NAMALWA (cell line): ENCODE results near the gene NRG3.
"Not testable (repeated sequence)": the region's sequence is repeated elsewhere in the genome, so short reads cannot be mapped to it uniquely, and the experiment has no call there.

Experiments used
- DNase-seq: peaks from one replicate; pipeline ENCODE4 v3.0.0-alpha.2; 2015; ENCODE audit warnings: low spot score

NRG3 gene

DNA sequence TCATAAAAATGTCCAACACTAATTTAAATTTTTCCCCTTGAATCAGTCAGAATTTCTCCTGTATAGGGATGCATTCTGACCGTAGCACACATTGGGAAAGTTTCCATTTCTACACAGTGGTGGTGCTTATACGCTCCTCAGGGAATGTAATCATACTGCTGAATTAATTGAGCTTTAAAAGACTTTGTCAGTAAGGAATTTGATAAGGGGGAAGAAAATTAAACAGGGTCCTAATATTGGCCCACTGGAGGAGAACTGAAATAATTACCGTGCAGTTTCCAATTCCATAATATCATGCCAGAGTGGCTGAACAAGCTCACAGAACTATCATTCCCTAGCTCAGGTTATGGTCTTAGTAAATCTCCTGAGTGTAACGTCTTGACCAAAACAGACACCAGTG is 1041.9 kb downstream of the NRG3 start:
- DNase-seq, result no peak

DNA sequence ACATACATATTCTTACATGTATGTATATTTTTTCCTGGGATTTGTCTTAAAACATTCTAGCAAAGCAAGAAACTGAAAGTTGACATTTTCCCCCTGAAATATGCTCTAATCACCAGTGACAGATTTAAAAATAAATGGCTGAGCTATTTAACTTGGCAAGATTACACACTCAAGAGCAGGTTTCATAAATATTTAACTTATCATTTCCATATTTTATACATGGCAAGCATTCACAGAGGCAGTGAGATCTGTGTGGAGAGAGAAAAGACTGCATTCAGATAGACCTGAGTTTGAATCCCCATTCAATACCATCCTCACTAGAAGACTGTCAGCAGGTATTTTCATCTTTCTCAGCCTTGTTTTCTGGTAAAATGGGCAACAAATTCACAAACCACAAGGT is 1043.0 kb downstream of the NRG3 start:
- no peak for DNase-seq

DNA sequence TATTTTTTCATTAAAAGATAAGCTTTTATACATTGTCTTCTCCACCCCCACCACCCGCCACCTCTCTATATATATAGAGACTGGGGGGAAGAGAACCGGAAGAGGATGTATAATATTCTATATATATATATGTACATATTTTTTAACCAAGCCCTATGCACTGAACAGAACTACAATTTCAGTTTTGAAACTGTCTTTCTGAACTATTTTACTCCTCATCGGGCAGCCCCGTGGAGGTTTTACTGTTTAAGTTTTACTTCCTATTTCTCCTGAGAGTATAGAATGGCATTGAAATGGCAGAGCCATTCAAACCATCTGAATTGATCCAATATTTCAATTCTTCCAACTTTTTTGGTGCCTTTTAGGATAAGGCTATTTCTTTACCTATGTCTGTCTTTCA is 1047.1 kb downstream of the NRG3 start:
- no peak for DNase-seq

DNA sequence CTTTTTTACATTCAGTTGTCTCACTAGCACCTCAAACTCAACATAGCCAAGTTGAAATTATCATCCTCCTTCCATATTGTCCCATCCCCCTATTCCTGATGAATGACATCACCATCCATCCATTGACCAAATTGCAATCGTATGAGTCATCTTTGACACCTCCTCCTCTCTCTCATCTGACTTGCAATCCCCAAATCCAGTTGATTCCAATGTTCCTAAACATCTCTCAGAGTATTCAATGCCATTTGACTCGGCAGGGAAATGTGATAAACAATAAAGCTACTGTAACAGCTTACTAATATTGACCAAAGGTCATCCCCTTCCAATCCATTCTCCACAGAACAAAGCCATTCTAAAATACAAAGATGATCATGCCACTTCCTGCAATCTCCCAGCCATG is 1047.8 kb downstream of the NRG3 start:
- DNase-seq, result no peak

DNA sequence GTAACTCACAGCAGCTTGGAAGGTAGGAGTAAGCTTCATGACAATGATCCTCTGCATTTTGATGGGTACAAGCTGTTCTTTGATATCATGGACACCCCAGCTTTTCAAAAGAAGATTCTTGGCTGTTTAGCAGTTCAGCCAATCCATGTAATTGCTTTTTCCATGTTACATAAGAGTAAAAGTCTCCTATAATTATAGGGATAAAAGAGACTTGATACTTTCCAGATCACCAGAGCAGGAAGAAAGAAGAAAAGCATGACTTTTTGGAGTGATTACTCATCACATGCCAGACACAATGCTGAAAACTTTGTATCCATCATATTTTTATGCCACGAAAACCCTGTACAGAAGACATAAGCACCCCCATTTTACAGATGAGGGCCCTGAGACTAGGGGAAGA is 1049.7 kb downstream of the NRG3 start:
- no peak for DNase-seq

DNA sequence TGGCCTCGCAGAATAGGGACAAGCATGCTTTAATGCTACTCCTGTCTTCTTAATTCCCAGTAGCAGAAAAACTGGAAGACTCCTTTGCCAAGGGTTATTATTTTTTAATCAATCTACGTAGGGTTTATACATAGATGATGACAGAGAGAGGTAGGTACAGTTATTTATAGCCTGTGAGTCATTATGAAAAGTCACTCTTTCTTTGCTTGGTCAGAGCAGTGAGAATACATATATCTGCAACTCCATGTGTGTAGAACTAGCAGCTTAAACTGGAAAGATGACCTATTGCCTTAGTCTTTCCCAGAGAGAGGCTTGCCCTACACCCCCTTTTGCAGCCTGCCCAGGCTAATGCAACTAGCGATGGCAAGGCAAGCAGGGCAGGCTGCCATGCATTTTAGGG is 1050.6 kb downstream of the NRG3 start:
- DNase-seq, result no peak

DNA sequence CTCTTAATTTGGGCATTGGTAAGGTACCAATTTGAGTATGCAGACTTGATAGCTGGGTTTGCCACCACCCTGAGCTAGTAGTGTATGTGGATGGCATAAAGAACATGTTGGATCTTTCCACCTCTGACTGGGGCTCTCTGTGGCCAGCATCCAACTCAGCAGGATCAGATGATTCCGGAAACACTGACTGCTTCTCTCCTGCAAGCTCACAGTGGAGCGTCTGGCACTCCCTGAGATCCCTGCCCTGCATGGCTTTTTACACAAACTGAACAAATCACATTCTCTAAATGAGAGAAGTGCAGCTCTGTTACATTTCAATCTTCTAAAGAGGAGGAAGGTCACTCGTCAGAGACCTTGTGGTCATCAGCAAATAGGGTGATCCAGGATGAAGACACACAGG is 1057.5 kb downstream of the NRG3 start:
- DNase-seq, result no peak

DNA sequence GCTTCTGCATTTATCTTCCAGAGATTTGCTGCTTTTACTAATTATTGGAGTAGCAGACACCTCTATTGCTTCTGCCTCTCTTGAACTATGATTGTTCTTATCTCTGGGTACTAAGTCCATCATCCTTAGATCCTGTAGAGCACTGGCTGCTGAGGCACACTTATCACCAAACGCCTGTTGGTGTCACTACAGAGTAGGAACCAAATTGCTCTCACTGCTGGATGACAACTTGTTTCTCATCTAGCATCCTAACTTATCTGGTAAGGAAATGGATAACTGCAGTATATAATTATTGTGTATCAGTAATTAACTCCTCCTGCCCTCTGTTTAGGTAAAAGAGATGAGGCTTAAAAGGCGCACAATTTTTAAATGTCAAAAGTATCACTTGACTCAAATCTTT is 1059.4 kb downstream of the NRG3 start:
- DNase-seq, result peak; percentile 26

DNA sequence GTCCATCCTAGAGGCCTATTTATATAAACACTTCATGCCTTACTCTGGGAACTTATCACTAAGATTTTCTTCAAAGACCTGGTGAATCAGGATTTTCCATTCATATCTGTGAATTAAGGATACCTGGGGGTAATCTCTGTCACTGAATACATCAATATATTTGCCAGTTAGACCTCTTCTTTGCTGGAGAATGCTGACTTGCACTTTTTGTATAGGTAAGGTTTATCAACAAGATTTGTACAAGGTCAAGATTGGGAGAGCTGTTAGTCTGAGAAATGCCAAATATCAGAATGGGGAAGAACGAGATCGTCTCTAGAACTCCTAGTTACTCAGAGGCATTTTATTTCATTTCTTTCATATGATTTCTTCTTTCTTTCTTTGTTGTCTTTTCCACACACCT is 1060.0 kb downstream of the NRG3 start:
- DNase-seq, result no peak

DNA sequence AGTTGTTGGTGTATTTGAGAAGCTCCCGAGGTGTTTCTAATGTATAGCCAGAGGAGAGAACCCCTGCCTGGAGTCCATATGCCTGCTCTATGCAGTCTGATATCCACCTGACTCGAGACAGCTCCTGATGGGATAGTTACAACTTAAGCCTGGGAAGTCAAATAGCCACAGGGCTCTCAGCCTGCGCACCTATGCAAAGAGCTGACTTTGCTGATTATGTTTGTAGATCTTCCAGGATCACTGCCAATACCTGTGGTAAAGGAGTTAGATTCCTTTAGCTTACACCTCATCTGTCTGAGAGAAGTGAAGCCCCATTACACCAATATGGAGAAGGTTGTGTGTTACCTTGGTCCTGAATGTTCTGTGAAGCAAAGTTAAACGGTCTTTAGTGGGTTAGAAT is 1063.3 kb downstream of the NRG3 start:
- DNase-seq, result no peak

DNA sequence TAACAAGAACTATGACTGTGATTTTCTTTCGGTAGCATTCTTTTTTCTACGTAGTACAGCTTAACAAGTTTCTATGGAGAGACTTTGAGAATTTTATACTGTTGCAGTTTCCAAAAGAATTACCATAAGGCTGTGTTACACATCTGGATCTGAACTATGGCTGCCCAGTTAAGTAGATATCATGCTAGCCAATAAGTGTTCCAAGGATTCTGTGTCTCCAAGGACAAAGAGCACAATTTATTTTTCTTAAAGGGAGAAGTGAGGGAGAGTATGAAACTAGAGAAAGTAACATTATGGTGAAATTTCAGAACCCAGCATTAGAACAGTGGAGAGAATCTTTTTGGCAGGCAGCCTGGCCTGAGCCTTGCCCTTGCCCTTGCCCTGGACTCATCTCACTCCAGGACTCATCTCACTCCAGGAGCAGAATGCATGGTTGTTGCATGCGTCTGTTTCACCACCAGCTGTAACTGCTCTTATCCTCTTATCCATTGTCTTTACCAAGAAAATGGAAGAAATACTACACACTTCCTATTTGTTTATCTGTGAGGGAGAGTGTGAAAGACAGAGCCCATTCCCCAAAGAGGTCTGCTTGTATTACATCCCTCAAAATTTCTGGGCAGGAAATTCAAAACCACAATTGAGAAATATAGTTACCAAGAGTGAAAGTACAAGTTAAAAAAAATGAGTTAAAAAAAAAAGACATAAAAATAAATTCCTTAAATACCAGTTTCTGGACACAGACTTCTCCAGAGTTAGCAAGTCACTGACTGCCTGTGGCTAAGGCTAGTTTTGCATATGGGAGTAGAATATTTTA is 1067.5 kb downstream of the NRG3 start:
- no peak for DNase-seq

DNA sequence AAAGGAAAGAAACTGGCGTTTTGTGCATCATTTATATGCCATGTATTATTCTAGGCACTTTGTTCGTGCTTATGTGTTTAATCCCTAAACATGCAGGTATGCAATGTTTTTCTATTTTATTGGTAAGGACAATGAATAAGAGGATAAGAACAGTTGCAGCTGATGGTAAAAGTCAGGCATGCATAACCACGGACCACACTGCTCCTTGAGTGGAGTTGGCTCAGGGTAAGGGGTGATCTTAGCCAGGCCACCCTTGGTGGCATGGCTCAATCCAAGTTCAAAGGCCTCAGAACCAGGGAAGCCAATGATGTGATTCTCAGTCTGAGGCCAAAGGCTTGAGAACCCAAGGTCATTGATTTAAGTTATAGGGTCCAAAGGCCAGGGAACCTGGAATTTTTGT is 1068.1 kb downstream of the NRG3 start:
- DNase-seq, result no peak

DNA sequence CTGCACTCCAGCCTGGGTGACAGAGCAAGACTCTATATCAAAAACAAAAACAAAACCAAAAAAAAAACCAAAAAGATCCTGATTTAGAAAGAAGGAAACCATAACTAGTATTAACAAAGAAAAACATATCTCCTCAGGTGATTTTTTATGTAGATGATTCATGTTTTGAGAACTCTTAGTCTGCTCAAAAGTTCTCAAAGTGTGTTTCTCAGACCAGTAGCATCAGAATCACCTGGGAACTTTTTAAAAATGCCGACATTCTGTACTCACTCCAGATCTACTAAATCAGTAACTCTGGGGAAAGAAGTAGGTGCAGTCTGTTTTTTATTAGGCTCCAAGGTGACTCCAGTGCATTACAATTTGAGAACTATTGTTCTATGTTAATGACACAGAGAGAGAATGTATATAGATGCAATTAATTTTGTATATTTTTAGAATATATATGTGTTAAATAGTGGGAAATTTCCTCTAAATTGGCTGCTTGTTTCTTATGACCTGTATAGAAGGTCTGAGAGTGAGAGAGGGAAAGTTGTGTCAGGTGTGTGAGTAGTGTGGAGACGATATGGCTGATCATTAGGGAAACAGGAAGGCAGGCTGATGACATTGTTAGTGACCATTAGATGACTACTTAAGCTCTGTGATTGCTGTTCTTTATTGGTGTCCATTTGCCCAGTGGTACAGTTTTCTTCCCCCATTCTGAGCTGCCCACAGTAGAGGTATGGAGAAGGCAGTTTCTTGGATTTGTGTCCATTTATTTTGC is 1075.0 kb downstream of the NRG3 start:
- DNase-seq, result no peak

DNA sequence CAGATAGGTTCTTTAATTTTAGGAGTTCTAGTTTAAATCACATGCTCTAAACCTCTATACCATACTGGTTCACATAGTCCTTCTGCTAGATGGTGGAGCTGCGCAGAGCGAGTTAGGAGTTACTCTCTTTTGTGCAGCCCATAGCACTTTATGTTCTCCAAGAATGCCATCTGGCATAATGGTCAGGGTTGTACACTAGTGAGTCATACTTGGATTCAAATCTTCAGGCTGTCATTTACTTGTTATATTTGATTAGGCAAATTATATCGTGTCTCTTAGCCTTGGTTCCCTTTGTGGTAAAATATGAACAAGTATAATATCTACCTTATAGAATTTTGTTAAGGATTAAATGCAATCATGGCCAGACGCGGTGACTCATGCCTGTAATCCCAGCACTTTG is 1078.3 kb downstream of the NRG3 start:
- DNase-seq, result no peak

DNA sequence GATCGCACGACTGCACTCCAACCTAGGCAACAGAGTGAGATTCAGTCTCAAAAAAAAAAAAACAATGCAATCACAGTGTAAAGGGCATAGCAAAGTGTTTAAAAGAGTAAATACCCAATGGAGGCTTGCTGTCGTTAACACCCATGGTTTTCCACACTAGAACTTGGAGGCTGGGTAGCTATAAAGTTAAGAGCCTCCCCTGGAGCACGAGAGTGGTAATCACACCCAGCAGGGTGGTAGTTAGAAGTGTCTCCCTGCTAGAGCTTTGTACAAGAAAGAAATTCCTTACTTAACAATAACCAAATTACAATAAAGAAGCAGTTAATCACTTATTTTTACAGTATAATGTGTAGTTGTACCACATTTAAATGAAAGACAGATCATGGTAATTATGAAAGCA is 1078.9 kb downstream of the NRG3 start:
- DNase-seq, result no peak

DNA sequence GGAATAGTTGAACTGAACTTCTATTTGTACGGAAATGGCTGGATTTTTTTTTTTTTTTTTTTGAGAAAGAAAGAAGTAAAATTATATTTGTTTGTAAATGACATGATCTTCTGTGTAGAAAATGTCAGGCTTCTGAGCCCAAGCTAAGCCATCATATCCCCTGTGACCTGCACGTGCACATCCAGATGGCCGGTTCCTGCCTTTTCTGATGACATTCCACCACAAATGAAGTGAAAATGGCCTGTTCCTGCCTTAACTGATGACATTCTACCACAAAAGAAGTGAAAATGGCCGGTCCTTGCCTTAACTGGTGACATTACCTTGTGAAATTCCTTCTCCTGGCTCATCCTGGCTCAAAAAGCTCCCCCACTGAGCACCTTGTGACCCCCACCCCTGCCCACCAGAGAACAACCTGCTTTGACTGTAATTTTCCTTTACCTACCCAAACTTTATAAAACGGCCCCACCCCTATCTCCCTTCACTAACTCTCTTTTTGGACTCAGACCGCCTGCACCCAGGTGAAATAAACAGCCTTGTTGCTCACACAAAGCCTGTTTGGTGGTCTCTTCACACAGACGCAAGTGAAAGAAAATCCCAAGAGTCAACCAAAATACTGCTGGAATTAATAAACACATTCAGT is 1085.5 kb downstream of the NRG3 start:
- not testable (repeated sequence) for DNase-seq

DNA sequence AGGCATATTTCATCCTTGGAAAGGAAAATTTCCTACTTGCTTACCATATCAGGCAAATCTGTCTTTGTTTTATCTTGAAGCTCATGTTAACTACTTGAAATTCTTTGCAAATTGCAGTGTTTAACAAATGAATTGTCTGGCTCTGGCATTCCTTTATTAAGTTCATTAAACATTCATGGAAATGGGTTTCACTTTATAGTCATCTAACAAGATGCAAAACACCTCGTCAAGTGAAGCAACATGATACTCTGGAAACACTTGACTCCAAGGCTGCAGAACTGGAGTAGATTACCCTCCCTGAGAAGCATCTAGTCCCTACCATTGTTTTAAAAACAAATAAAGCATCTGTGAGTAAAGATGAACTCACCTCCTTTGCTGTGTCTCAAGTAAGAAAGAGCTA is 1086.9 kb downstream of the NRG3 start:
- no peak for DNase-seq

DNA sequence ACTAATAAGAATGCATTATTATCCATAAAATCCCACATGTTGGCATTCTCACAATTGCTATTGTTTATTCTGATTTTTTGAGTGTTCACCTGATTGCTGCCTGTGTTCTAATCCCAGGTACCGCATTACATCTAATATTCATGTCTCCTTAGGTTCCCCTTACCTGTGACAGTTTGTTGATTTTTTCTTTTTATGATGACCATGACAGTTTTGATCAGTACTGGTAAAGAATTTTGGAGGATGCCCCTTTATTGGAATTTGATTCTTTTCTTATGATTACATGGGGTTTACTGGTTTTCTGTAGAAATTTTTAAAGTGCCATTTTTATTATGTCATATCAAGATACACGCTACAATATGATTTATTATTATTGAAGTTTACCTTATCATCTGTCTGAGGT is 1091.1 kb downstream of the NRG3 start:
- no peak for DNase-seq

DNA sequence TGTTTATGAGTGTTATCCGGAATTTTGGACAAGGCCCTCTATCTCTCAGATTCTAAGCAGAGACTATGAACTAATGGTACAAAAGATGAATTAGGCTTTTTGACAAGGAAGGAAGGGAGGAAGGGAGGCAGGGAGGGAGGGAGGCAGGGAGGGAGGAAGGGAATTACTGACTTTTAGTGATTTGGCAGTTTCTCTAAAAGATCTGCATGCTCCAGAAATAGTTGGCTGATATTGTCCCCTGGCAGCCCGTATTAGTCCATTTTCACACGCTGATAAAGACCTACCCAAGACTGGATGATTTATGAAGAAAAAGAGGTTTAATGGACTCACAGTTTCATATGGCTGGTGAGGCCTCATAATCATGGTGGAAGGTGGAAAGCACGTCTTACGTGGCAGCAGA is 1093.5 kb downstream of the NRG3 start:
- no peak for DNase-seq

DNA sequence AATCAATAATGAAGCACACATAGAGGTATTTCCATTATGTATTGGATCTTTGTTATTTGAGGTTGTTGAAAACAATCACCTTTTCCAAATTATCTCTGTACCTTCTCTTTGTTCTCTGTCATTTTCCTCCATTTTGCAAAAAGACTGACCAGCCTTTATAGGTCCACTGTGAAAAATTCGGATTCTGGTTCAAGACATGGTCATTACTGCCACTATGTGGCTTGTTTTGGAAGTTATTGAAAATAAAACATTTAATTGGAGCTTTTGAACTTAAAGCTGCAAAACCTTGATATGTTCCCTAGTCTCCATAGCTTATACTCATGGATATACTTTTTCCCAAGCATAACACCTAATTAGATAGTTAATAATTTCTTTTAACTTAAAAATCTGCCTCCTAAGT is 1094.4 kb downstream of the NRG3 start:
- peak; percentile 45 for DNase-seq

DNA sequence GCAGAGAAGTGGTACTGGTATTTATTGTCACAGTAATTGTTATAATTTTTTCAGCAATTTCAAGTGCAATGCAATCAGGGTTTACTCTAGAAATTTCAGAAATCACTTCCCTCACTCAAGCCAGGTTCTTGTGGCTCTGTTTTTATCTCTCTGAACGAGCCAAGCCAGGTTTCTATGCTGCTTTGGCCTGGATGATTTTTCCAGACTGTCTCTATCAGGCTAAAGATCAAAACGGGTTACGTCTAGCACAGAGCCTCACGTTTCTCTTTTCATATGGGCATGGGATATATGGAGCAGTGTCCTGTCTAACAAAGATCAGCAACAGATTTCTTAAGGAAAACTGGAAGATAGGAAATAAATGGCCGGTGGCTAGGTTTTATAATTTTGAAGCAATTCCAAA is 1105.3 kb downstream of the NRG3 start:
- DNase-seq, result no peak

DNA sequence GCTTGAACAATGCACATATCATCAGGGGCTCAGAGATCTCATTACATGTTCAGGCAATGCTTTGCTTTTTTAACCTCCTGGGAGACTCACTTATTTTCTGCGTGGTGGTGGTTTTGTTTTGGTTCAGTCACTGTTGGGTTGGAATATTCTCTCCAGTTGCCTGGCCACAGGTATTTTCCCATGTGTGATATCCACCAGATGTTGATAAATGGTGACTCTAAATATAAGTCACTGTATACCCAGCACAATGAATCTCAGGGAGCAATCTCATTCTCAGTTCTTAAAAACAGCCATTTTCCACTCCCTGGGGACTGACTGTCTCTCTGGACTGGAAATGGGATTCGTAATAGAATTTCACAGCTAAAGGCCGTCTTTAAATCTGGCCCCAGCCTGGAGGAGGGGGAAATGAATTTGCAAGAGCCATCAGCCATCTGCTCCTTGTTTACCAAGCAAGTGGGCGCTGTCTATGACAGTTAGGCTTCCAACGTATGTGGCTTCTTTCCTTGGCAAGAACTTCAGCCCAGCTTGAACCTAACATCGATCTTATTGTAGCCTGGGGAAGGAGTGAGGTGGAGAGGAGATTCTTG is 1106.2 kb downstream of the NRG3 start:
- no peak for DNase-seq

DNA sequence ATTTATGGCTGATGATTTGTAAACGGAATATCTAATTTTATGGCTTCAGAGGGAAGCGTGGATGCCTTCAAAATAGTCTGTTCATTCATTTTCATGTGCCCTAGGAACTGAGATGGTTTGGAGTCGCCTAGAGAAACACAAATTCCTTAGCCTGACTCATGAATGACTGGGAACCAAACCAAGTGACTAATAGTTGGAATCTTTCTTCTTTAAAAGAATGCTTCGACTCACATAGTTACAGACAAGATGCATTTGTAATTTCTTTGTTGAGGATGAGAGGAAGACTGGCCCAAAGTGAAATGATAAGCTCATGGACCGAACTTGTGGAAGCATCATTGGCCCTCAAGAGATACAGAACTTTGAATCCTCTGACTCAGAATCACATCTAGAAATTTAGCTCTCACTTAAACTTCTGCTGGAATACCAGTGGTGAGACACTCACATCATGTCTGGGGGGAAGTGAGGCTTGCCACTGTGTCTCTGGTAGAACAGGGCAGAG is 1107.2 kb downstream of the NRG3 start:
- DNase-seq, result no peak
